Activated CD8-positive, alpha-beta memory T cell treated with anti-CD3 and anti-CD28 coated beads, Interleukin-2, amount 50 U/mL, for 1 hour (primary cell): ENCODE data around the gene PRKCD.

Experiments used
- DNase-seq: peaks from one replicate; pipeline ENCODE4 v3.0.0-alpha.2; 2020; ENCODE audit errors: extremely low read depth

Gene PRKCD

GRCh38 chr3:53160660-53161449 is at the start of gene PRKCD:
TSS of gene PRKCD (plus strand) at chr3:53161209. CDS start at chr3:53178423, 17,214 bp downstream.
- peak; percentile 48 for DNase-seq

DNA sequence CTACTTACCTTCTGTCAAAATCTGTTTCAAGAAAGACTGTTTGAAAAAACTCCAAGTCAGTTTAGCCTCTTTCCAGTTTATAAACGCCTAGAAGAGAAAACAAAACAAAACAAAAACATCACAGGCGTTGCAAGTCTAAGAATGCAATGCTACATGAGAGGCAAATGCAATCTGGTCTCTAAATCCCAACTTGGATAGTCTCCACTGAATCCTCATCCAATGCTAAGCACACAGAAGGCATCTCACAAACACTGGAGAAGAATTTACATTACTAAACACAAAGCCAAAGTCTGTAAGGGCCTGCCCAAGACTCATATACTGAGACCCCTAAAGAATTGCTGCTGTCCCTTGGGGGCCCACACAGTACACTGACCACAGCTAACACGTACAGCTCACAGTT is 49.2 kb upstream of the PRKCD start:
- no peak for DNase-seq

DNA sequence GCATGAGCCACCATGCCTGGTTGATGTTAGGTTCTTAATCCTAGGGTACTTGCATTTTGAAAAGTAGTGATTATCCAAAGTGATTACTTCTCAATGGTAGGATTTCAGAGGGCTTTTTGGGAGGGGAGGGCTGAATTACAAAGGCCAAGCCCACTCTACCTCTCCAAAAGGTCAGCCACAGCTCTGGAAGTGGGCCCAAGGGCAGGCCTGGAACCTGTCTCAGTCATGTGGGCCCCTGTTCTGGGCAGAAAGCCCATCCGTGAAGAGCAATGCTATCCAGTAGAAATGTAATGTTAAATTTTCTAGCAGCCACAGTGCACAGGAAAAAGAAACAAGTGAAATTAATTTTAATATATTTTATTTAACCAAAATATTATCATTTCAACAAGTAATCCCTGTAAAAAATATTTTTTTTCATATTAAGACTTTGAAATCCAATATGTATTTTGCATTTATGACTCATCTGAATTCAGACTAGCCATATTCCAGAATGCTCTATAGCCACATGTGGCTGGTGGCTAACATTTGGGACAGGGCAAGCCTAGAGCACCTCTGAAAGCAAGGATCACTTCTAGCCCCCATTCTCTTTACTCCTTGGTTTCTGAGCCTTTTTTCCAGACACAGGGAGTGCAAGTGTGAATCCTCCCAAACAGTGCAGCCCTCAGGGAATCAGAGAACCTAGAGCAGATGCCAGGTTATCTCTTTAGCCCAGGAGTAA is 47.6 kb upstream of the PRKCD start:
- no peak for DNase-seq

DNA sequence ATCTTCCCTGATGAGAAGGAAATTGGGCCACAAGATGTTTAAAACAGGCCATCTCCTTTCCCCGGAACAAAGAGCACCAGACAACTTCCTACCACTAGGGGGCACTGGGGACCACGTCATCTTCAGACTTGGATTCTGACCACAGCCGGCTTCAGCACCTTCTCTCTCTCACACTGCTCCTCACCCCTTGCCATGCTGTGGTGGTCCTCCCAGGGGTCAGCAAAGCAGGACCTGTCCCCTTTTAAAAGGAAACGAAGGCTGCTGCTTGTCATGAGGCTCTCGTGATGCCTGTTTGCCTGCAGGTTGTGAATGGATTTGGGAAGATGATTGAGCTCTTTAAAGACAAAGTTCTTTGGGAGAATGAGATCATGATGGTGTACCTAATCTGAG is 47.0 kb upstream of the PRKCD start:
- peak; percentile 55 for DNase-seq

GRCh38 chr3:53114412-53115074 is 46.5 kb upstream of the PRKCD start:
- DNase-seq: no peak

GRCh38 chr3:53116956-53117355 is 44.1 kb upstream of the PRKCD start:
- no peak for DNase-seq

- no peak for DNase-seq
These were observed 40.7 kb upstream of the PRKCD start for GRCh38 chr3:53120336-53120735.

GRCh38 chr3:53122255-53122932 is 38.6 kb upstream of the PRKCD start:
- DNase-seq: no peak

DNA sequence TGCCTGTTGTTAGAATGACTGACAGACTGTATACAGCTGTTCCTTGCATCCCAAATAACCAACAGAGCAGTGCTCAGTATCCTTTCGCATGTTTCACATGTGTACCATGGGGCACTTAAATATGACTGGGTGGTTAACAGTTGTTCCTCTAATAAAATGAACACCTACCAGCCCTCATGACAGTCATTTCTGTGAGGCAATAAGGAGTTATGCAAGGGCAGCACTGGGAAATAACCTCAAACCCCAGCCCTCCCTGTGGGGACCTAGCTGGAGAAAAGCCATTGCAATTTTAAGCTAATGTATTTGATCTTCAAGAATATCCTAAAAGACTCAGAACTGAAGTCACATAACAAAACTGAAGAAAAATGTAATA is 38.1 kb upstream of the PRKCD start:
- no peak for DNase-seq

GRCh38 chr3:53123510-53123909 is 37.5 kb upstream of the PRKCD start:
- DNase-seq: no peak

GRCh38 chr3:53123953-53124352 is 37.1 kb upstream of the PRKCD start:
- DNase-seq: no peak

GRCh38 chr3:53126601-53127000 is 34.4 kb upstream of the PRKCD start:
- DNase-seq: no peak

DNA sequence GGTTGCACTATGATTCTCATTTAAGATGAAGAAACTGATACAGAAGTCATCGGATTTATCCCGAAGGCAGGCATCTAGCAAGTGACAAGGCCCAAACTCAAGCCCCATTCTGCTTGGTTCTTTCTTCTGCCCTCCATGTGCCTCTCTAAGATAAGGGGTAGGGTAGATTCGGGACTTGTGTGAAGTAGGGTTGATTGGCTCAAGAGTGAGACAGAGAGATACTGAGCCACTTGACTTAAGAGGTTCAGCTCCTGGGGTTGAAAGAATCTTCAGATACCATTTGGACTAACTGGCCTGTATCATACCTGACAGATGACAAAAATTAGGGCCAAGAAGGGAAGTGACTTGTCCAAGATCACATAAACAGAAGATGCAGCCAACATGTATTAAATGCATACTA is 31.7 kb upstream of the PRKCD start:
- DNase-seq: no peak

- DNase-seq: peak; percentile 98
These were observed 30.6 kb upstream of the PRKCD start, which contains the start of gene RFT1 for GRCh38 chr3:53130179-53131061. TSS of gene RFT1 (minus strand) at chr3:53130435. CDS start at chr3:53130400, 35 bp downstream.

DNA sequence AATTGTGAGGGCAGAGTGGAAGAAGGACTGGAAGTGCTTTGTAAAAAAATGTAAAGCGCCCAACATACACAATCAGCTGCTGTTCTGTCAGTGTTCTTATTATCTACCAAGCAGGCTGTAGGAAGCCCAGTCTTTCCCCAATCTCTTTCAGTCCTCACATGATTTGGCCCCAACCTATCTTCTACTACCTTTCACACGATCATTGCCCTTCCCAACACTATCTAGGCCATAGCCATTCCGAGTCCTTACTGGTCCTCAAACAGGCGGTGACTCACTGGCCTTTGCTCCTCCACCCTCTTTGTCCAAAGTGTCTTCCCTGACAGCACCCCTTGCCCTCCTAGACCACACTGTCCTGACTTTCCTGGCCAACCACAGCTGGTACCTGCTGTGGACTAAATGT is 29.9 kb upstream of the PRKCD start:
- no peak for DNase-seq

- no peak for DNase-seq
These were observed 28.7 kb upstream of the PRKCD start for GRCh38 chr3:53132347-53132746.

- DNase-seq: no peak
These were observed 26.3 kb upstream of the PRKCD start for GRCh38 chr3:53134631-53135232.

DNA sequence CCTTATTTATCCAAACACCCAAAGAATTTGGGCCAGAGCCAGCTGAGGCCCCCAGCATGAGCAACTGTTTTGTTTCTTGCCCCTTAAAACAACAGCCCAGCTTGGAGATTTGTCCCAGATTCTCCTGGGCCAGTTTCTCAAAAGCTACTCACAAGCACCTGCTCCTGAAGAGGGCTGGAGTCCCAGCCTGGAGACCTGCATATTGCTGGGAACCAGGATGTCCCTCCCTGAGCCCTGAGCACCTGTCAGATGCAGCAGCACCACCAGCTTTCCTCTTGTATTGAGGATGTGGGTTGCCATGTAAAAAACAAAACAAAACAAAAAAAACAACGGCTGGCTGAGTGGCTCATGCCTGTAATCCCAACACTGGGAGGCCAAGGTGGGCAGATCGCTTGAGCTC is 23.8 kb upstream of the PRKCD start:
- DNase-seq: no peak

GRCh38 chr3:53137835-53138446 is 23.1 kb upstream of the PRKCD start:
- DNase-seq: no peak
